GM21515 (cell line): ENCODE measurements around the gene DCBLD1.
"Not testable (repeated sequence)": the region's sequence is repeated elsewhere in the genome, so short reads cannot be mapped to it uniquely, and the experiment has no call there.

ENCODE experiments used
- ATAC-seq: cut with Tn5 transposase; IDR thresholded peaks from one replicate; pipeline ENCODE4 v1.9.1; 2021; ENCODE audit not compliant: unreplicated experiment

Gene DCBLD1

GRCh38 chr6:117482240-117483003 is at the start of gene DCBLD1:
DCBLD1 (plus strand) TSS chr6:117482674; CDS start chr6:117482782, 108 bp downstream.
- peak; percentile 79 for ATAC-seq

DNA sequence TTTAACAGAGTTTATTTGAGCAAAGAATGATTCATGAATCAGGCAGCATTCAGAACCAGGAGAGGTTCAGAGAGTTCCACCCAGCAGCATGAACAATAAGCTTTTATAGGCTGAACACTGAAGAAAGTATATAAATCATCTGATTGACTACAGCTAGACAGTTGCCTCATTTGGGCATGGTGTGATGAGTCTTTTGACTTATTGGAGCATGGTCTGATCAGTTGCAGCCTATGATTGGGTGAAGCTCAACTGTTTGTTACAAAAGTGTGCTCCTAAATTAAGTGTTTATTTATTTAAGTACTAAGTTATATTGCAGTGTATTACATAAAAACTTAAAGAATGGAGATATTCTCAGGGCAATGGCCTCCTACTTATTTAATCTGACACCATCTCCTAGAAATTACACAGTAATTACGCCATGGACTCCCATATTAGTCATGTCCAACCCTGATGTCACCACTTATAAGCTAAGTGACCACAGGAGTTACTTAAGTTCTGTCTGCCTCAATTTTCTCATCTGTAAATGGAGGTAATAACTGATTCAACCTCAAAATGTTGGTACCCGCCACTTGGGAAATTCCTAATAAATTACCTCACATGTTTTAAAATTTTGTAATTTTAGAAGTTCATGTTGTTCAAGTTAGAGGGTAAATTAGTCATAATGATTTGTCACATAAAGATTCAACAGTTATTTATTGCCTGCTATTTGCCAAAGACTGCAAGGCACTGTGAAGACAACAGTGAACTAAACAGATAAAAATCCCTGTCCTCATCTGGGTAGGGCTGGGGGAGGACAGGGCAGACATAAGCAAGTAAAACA is 41.6 kb upstream of the DCBLD1 start:
- no peak for ATAC-seq

DNA sequence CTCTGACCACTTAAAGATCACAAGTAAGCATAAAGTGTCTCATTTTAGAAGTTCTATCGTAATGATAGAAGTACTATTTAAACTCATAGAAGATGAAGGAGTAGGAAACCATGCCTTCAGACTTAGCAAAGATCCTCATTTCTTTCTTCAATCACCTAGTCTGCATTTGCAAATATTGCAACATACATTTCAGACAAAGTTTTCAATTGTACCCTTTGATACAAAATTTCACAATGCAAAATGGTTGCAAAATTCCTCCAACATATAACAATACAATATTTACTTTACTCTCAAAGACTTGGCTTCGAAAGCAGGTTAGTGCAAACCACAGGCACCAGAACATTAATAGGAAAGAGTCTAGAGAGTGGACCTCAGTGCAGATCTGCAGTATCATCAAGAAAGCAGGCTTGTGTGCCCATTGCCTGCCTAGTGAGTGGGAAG is 40.6 kb upstream of the DCBLD1 start:
- no peak for ATAC-seq

GRCh38 chr6:117442313-117442712 is 40.2 kb upstream of the DCBLD1 start:
- ATAC-seq, result not testable (repeated sequence)

DNA sequence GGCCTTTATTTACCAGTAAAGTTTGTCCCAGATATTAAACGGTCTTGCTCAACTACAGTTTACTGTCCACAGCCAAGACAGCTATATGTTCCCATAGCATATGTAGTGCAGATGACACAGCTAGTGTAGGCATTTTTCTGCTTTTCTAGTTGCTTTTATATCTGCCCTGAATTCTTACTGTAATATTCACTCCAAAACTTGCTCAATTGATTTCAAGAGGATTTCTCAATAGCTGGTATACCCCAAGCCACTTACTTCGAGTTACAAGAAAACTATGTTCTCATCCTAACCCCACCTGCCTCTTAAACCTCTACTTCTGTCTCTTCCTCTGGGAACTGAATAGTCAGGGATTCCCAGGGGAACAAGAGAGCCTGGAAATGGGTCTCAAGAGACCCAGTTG is 37.9 kb upstream of the DCBLD1 start:
- no peak for ATAC-seq

GRCh38 chr6:117446861-117447260 is 35.6 kb upstream of the DCBLD1 start:
- ATAC-seq, result no peak

DNA sequence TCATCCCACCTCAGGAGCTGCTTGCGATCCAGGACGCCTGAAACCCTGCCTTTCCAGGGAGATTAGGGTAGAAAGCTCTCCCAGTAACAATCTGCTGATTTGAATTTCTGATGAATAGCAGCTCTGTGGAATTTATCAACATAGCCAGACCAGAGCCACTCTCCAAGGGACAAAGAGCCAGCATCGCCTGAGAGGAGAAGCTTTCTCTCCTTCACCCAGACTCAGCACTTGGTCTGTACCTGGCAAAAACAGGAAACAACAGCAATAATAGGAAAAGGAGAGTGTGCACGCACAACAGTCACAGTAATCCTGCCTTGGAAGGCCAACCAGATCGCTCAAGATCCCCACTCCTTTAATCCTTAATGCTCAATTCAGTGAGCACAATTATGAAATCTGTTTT is 34.5 kb upstream of the DCBLD1 start:
- no peak for ATAC-seq

- no peak for ATAC-seq
Measured at GRCh38 chr6:117448732-117449485, 33.6 kb upstream of the DCBLD1 start.

DNA sequence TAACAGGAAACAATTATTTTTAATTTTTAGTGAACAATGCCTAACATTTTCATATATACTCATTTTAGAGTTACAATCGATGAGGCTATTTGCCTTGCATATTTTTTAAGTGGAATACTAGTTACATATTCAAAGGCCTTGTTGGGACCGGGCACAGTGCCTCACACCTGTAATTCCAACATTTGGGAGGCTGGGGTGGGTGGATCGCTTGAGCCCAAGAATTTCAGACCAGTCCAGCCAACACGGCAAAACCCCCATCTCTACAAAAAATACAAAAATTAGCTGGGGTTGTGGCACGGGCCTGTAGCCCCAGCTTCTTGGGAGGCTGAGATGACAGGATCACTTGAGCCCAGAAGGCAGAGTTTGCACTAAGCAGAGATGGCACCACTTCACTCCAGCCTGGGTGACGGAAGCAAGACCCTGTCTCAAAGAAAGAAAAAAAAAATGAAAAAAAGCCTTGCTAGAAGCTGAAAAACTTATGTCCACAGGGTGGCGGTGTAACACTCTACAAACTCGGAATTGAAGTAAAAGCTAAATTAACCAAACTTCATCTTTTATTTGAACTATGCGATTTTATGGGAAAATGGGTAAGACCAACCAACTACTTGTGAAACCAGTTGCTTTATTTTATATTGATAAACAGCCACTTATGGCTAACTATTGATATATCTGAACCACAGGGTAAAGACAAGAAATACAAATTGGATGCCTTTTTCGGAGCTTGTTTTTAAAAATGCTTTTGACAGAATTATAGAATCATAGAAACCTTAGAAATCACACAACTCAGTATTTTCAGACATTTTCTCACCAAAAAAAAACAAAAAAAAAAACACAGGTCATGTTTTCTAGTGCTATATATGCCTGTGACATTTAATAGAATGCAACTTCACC is 32.7 kb upstream of the DCBLD1 start:
- ATAC-seq, result no peak

DNA sequence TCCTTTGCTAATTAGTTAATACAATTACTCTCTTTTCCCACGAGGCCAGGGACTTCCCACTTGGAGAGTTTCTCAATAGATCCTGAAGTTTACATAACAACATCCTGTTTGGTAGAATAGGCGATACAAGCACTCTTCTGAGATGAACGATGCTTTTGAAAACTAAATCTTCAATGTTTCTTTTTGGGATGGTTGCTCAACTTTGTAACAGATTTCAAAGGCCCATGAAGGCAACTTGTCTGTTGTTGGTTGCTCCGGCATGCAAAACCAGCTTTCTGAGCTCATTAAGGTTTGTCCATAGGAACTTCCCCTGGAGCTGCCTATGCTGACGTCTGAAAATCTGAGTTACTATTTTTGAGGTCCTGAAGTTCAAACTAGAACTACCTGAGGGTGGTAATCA is 30.8 kb upstream of the DCBLD1 start:
- no peak for ATAC-seq

DNA sequence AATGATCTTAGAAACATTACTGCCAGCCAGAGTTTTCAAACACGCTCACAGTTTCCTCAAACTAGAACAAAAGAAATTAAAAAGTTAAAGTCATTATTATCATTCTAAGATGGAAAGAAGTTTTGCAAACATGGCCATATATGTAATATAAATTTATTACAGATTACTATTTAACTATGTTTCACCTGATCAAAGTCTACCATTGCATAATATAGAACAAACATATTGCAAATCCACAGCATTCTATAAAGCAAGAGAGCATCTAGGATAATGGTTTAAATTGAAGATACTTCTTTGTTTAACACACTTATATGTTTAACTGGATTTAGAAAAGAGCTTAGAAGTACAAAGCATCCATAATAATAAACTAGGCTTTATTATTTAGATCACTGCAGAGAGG is 26.2 kb upstream of the DCBLD1 start:
- ATAC-seq, result no peak

DNA sequence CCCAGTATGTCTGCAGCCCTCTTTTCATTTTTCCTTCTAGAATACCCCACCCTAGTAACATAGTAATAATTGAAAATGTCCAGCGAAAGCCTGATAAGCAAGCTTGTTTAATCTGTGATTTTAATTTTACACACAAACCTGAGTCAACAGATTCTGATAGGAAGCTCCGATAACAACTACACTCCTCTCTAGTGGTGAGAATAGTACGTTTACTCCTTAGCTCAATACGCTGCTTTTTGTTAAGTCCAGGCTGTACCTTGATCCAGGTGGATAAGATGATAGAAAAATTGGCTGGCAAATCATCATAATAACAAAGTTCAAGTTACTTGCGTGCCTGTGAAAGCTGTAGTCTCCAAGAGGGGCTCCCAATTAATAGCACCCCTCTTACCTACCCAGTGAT is 25.5 kb upstream of the DCBLD1 start:
- ATAC-seq, result no peak

GRCh38 chr6:117459204-117459944 is 23.1 kb upstream of the DCBLD1 start:
- no peak for ATAC-seq

- ATAC-seq, result no peak
Measured at GRCh38 chr6:117463762-117464665, 18.5 kb upstream of the DCBLD1 start.

GRCh38 chr6:117464700-117465099 is 17.8 kb upstream of the DCBLD1 start:
- no peak for ATAC-seq

- no peak for ATAC-seq
Measured at GRCh38 chr6:117465691-117466090, 16.8 kb upstream of the DCBLD1 start.

DNA sequence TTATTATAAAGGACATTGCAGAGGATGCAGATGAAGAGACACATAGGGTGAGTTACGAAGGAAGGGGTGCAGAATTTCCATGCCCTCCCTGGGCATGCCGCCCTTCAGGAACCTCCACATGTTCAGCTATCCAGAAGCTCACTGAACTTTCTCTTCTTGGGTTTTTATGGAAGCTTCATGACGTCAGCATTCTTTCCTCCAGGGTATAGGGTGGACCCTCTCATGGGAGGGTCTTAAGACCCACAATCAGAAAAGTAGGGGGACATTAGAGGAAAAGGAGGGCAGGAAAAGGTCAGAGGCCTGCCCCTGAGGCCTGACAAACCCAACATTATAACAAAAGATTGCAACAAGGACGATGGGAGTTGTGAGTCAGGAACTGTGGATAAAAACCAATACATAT is 14.6 kb upstream of the DCBLD1 start:
- no peak for ATAC-seq

GRCh38 chr6:117468527-117468926 is 13.9 kb upstream of the DCBLD1 start:
- not testable (repeated sequence) for ATAC-seq

GRCh38 chr6:117469356-117469755 is 13.1 kb upstream of the DCBLD1 start:
- ATAC-seq, result no peak
